WI38 (cell line): Measurements from ENCODE around the gene AKAP1.

Source experiments
- H3K4me3 ChIP-seq: 2 replicates; pipeline ENCODE4 v1.5.1; 2011; ENCODE audit warnings: low read depth, mild to moderate bottlenecking, control low read depth, low read length
- TF ChIP-seq, protein P1 (sequence below): IDR thresholded peaks from 2 replicates; pipeline ENCODE4 v1.5.1; 2012; ENCODE audit warnings: low read depth, mild to moderate bottlenecking, control low read depth, low read length

Gene AKAP1

DNA sequence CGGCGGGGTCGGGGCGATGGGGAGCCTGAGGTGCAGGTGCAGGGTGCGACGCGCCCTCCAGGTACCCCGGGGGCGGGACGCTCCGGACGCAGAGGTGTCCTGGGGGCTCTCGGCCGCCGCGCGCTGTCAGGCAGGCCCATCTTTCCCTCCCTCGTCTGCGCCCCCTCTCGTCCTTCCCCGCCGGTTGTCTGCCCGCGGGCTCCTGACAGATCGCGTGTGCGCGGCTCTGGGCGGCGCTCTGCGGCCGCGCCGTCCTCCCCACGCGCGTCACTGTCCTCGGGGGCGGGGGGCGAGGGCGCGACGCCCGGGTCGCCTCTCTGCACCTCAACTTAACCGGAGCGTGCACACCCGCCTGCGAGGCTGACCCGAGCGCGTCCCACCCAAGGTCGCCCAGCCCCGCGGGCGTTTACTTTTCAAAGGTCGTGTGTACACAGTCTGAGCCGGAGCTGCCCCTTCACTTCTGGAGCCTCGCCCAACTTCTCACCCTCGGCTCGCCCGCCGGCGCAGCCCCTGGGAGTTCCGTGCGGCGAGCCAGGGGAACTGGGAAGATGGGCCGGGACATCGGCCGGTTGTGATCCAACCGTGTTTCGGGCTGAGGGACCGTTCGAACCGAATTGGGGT lies 512 bp downstream of the AKAP1 start:
- H3K4me3 ChIP-seq, result peak overlapping the region; percentile 77
- TF ChIP-seq, protein P1, sequence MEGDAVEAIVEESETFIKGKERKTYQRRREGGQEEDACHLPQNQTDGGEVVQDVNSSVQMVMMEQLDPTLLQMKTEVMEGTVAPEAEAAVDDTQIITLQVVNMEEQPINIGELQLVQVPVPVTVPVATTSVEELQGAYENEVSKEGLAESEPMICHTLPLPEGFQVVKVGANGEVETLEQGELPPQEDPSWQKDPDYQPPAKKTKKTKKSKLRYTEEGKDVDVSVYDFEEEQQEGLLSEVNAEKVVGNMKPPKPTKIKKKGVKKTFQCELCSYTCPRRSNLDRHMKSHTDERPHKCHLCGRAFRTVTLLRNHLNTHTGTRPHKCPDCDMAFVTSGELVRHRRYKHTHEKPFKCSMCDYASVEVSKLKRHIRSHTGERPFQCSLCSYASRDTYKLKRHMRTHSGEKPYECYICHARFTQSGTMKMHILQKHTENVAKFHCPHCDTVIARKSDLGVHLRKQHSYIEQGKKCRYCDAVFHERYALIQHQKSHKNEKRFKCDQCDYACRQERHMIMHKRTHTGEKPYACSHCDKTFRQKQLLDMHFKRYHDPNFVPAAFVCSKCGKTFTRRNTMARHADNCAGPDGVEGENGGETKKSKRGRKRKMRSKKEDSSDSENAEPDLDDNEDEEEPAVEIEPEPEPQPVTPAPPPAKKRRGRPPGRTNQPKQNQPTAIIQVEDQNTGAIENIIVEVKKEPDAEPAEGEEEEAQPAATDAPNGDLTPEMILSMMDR, result no peak

- peak overlapping the region; percentile 77 for H3K4me3 ChIP-seq
- TF ChIP-seq, protein P1, result no peak
Observed at GRCh38 chr17:57086069-57086930, 1.3 kb downstream of the AKAP1 start.

DNA sequence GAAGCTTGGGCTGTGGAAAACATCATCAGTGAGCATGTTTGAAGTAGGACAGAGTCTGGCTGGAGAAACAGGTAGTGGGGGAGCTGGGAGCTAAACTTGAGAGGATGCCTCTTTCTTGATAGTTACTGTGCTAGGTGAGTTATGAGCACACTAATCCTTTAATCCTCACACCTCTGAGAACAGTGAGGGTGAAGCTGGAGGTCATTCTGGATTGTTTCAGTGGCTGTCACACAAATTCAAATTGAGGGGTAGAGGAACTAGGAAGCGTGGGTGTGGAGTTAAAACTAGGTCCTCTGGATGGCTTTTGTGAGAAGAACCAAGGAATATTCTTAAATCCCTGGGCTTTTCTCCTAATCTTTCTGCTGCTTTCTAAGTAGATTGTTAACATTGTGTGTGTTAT lies 3.3 kb downstream of the AKAP1 start:
- TF ChIP-seq, protein P1, result no peak
- no peak overlapping the region for H3K4me3 ChIP-seq

GRCh38 chr17:57089391-57089790 lies 4.3 kb downstream of the AKAP1 start:
- no peak overlapping the region for H3K4me3 ChIP-seq
- TF ChIP-seq, protein P1, result no peak

- no peak overlapping the region for H3K4me3 ChIP-seq
- TF ChIP-seq, protein P1, result no peak
Observed at GRCh38 chr17:57090560-57091185, 5.6 kb downstream of the AKAP1 start.

- no peak overlapping the region for H3K4me3 ChIP-seq
- TF ChIP-seq, protein P1, result no peak
Observed at GRCh38 chr17:57091186-57091618, 6.2 kb downstream of the AKAP1 start.

DNA sequence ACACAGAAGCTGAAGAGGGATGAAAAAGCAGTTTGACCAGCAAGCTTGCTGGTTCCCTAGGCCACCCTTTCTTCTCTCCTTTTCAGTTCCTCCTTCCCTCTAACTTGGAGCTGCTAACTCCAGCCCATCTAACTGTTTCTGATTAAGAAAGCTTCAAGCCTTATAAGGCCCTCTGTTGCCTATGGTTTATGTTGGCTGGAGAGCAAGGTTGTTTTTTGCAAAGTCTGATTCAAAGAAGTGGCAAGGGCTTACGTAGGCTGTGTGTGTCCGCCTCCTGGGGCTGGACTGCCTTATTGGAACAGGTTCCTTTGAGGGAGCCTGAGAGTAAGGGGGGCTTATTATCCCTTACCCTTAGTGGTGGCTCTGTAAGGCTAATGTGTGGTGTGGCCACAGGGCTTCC lies 7.1 kb downstream of the AKAP1 start:
- TF ChIP-seq, protein P1, result no peak
- no peak overlapping the region for H3K4me3 ChIP-seq
